Measurements from ENCODE around the gene LARP7.

Gene LARP7

GRCh38 chr4:112616984-112617383 is 20.0 kb upstream of the LARP7 start:
- H3K4ac ChIP-seq (ENCODE audit: low read depth, low read length) = no peak overlapping the region
- H2BK12ac ChIP-seq (ENCODE audit: low read length) = no peak overlapping the region
- H3K9ac ChIP-seq (ENCODE audit: low read length) = no peak overlapping the region
- H3K4me2 ChIP-seq (ENCODE audit: low read length) = no peak overlapping the region
- H3K36me3 ChIP-seq (ENCODE audit: control insufficient read depth in 1 of 2, insufficient read depth in 2 of 2, low read length in 2 of 2) = no peaks in the 10 kb centered on the region
- no peak overlapping the region for H4K12ac ChIP-seq (ENCODE audit: low read depth, low read length)
- no peak overlapping the region for H4K8ac ChIP-seq (ENCODE audit: low read depth, low read length)
- no peak overlapping the region for H4K91ac ChIP-seq (ENCODE audit: low read depth, low read length)
- H3K79me2 ChIP-seq (ENCODE audit: control insufficient read depth, insufficient read depth, low read length, poor library complexity) = no peaks in the 10 kb centered on the region
- no peaks in the 10 kb centered on the region for H3K4me1 ChIP-seq (ENCODE audit: control insufficient read depth in 1 of 2, insufficient read depth in 2 of 2, low read length in 2 of 2)
- H3K79me1 ChIP-seq (ENCODE audit: low read length) = no peaks in the 10 kb centered on the region
- H3K4me3 ChIP-seq (ENCODE audit: low read depth, low read length) = no peak overlapping the region
- no peak overlapping the region for H2BK120ac ChIP-seq (ENCODE audit: insufficient read depth, low read length, poor library complexity)
- H3K9me3 ChIP-seq (ENCODE audit: insufficient read depth, low read depth, low read length) = no peaks in the 10 kb centered on the region
- no peak overlapping the region for H2BK5ac ChIP-seq (ENCODE audit: low read depth, low read length, poor library complexity)
- no peaks in the 10 kb centered on the region for H3K27me3 ChIP-seq (ENCODE audit: insufficient read depth, low read length)
- no peak overlapping the region for H3K18ac ChIP-seq (ENCODE audit: low read length)
- H3K14ac ChIP-seq (ENCODE audit: low read length) = no peak overlapping the region
- DNase-seq = no peak
- H2AK5ac ChIP-seq (ENCODE audit: low read length) = no peak overlapping the region
- H3K27ac ChIP-seq (ENCODE audit: low read depth, low read length) = no peak overlapping the region
- WGBS (ENCODE audit: extremely low coverage, insufficient coverage, insufficient read length) = no CpG with 5 or more reads among the region's 2 CpGs
- no peak overlapping the region for H3K23ac ChIP-seq (ENCODE audit: low read length)
- H2AFZ ChIP-seq (ENCODE audit: insufficient read depth, low read length, poor library complexity) = no peak overlapping the region

- Histone ChIP-seq H3K79me1 (ENCODE audit: low read length) (no peaks in the 10 kb centered on the region), H3K14ac (ENCODE audit: low read length) (no peak overlapping the region), H3K4me2 (ENCODE audit: low read length) (no peak overlapping the region), H3K9me3 (ENCODE audit: insufficient read depth, low read depth, low read length) (no peaks in the 10 kb centered on the region), H4K12ac (ENCODE audit: low read depth, low read length) (no peak overlapping the region), H3K4ac (ENCODE audit: low read depth, low read length) (no peak overlapping the region), H3K4me1 (ENCODE audit: control insufficient read depth in 1 of 2, insufficient read depth in 2 of 2, low read length in 2 of 2) (no peaks in the 10 kb centered on the region), H3K18ac (ENCODE audit: low read length) (no peak overlapping the region), H3K23ac (ENCODE audit: low read length) (no peak overlapping the region), H2BK120ac (ENCODE audit: insufficient read depth, low read length, poor library complexity) (no peak overlapping the region), H3K4me3 (ENCODE audit: low read depth, low read length) (no peak overlapping the region), H3K27ac (ENCODE audit: low read depth, low read length) (no peak overlapping the region), H4K91ac (ENCODE audit: low read depth, low read length) (no peak overlapping the region), H2BK12ac (ENCODE audit: low read length) (no peak overlapping the region), H3K27me3 (ENCODE audit: insufficient read depth, low read length) (no peaks in the 10 kb centered on the region), H2BK5ac (ENCODE audit: low read depth, low read length, poor library complexity) (no peak overlapping the region), H4K8ac (ENCODE audit: low read depth, low read length) (no peak overlapping the region), H2AK5ac (ENCODE audit: low read length) (no peak overlapping the region), H3K36me3 (ENCODE audit: control insufficient read depth in 1 of 2, insufficient read depth in 2 of 2, low read length in 2 of 2) (peaks cover 4 to 9% of the 10 kb centered on the region in 2 experiments), H2AFZ (ENCODE audit: insufficient read depth, low read length, poor library complexity) (no peak overlapping the region), H3K9ac (ENCODE audit: low read length) (no peak overlapping the region), H3K79me2 (ENCODE audit: control insufficient read depth, insufficient read depth, low read length, poor library complexity) (no peaks in the 10 kb centered on the region)
- WGBS (ENCODE audit: extremely low coverage, insufficient coverage, insufficient read length) = no CpG with 5 or more reads among the region's 4 CpGs
- DNase-seq = no peak
Measured at GRCh38 chr4:112626228-112626627, 10.7 kb upstream of the LARP7 start.

GRCh38 chr4:112633477-112634235 is 3.3 kb upstream of the LARP7 start:
- H3K79me2 ChIP-seq (ENCODE audit: control insufficient read depth, insufficient read depth, low read length, poor library complexity) = peaks cover 1% of the 10 kb centered on the region
- DNase-seq = peak in 1 of 2 donors; percentile 33
- H2BK12ac ChIP-seq (ENCODE audit: low read length) = no peak overlapping the region
- H3K4me2 ChIP-seq (ENCODE audit: low read length) = no peak overlapping the region
- H3K4me1 ChIP-seq (ENCODE audit: control insufficient read depth in 1 of 2, insufficient read depth in 2 of 2, low read length in 2 of 2) = peaks cover 3 to 6% of the 10 kb centered on the region in 2 experiments
- H3K36me3 ChIP-seq (ENCODE audit: control insufficient read depth in 1 of 2, insufficient read depth in 2 of 2, low read length in 2 of 2) = peaks cover 4 to 9% of the 10 kb centered on the region in 2 experiments
- H2AK5ac ChIP-seq (ENCODE audit: low read length) = no peak overlapping the region
- H3K14ac ChIP-seq (ENCODE audit: low read length) = no peak overlapping the region
- no peak overlapping the region for H3K18ac ChIP-seq (ENCODE audit: low read length)
- H3K27ac ChIP-seq (ENCODE audit: low read depth, low read length) = no peak overlapping the region
- no peaks in the 10 kb centered on the region for H3K27me3 ChIP-seq (ENCODE audit: insufficient read depth, low read length)
- no peak overlapping the region for H2BK5ac ChIP-seq (ENCODE audit: low read depth, low read length, poor library complexity)
- H2AFZ ChIP-seq (ENCODE audit: insufficient read depth, low read length, poor library complexity) = no peak overlapping the region
- H4K12ac ChIP-seq (ENCODE audit: low read depth, low read length) = no peak overlapping the region
- no peak overlapping the region for H3K4me3 ChIP-seq (ENCODE audit: low read depth, low read length)
- no peak overlapping the region for H4K91ac ChIP-seq (ENCODE audit: low read depth, low read length)
- peaks cover 2% of the 10 kb centered on the region for H3K79me1 ChIP-seq (ENCODE audit: low read length)
- no peak overlapping the region for H3K4ac ChIP-seq (ENCODE audit: low read depth, low read length)
- H3K9me3 ChIP-seq (ENCODE audit: insufficient read depth, low read depth, low read length) = no peaks in the 10 kb centered on the region
- H3K23ac ChIP-seq (ENCODE audit: low read length) = no peak overlapping the region
- no peak overlapping the region for H3K9ac ChIP-seq (ENCODE audit: low read length)
- H2BK120ac ChIP-seq (ENCODE audit: insufficient read depth, low read length, poor library complexity) = no peak overlapping the region
- H4K8ac ChIP-seq (ENCODE audit: low read depth, low read length) = no peak overlapping the region
- no CpG with 5 or more reads among the region's 4 CpGs for WGBS (ENCODE audit: extremely low coverage, insufficient coverage, insufficient read length)

- H3K4me3 ChIP-seq (ENCODE audit: low read depth, low read length) = peak overlapping the region; percentile 52
- no peak overlapping the region for H3K4ac ChIP-seq (ENCODE audit: low read depth, low read length)
- H3K23ac ChIP-seq (ENCODE audit: low read length) = no peak overlapping the region
- no peak overlapping the region for H4K12ac ChIP-seq (ENCODE audit: low read depth, low read length)
- H2BK5ac ChIP-seq (ENCODE audit: low read depth, low read length, poor library complexity) = no peak overlapping the region
- H4K8ac ChIP-seq (ENCODE audit: low read depth, low read length) = peak overlapping the region; percentile 88
- H3K36me3 ChIP-seq (ENCODE audit: control insufficient read depth in 1 of 2, insufficient read depth in 2 of 2, low read length in 2 of 2) = peaks cover 0 to 2% of the 10 kb centered on the region in 2 experiments
- peak overlapping the region; percentile 31 for H3K27ac ChIP-seq (ENCODE audit: low read depth, low read length)
- H3K4me2 ChIP-seq (ENCODE audit: low read length) = peak overlapping the region; percentile 71
- peaks cover 1% of the 10 kb centered on the region for H3K79me2 ChIP-seq (ENCODE audit: control insufficient read depth, insufficient read depth, low read length, poor library complexity)
- H3K14ac ChIP-seq (ENCODE audit: low read length) = no peak overlapping the region
- H3K18ac ChIP-seq (ENCODE audit: low read length) = no peak overlapping the region
- peaks cover 2% of the 10 kb centered on the region for H3K79me1 ChIP-seq (ENCODE audit: low read length)
- no CpG with 5 or more reads among the region's 8 CpGs for WGBS (ENCODE audit: extremely low coverage, insufficient coverage, insufficient read length)
- peak overlapping the region; percentile 34 for H3K9ac ChIP-seq (ENCODE audit: low read length)
- peaks cover 3 to 6% of the 10 kb centered on the region in 2 experiments for H3K4me1 ChIP-seq (ENCODE audit: control insufficient read depth in 1 of 2, insufficient read depth in 2 of 2, low read length in 2 of 2)
- no peaks in the 10 kb centered on the region for H3K27me3 ChIP-seq (ENCODE audit: insufficient read depth, low read length)
- DNase-seq = no peak
- no peak overlapping the region for H4K91ac ChIP-seq (ENCODE audit: low read depth, low read length)
- no peak overlapping the region for H2AK5ac ChIP-seq (ENCODE audit: low read length)
- no peaks in the 10 kb centered on the region for H3K9me3 ChIP-seq (ENCODE audit: insufficient read depth, low read depth, low read length)
- no peak overlapping the region for H2BK12ac ChIP-seq (ENCODE audit: low read length)
- peak overlapping the region; percentile 33 for H2AFZ ChIP-seq (ENCODE audit: insufficient read depth, low read length, poor library complexity)
- no peak overlapping the region for H2BK120ac ChIP-seq (ENCODE audit: insufficient read depth, low read length, poor library complexity)
Measured at GRCh38 chr4:112637552-112637866, 566 bp downstream of the LARP7 start.
